Amniotic stem cell (primary cell): ENCODE data around the gene DPY19L1.
"Not testable (repeated sequence)": the region's sequence is repeated elsewhere in the genome, so short reads cannot be mapped to it uniquely, and the experiment has no call there.

Source experiments
- DNase-seq: peaks from one replicate; lab custom pipeline; 2025; lab: John Stamatoyannopoulos, UW

DPY19L1 gene

DNA sequence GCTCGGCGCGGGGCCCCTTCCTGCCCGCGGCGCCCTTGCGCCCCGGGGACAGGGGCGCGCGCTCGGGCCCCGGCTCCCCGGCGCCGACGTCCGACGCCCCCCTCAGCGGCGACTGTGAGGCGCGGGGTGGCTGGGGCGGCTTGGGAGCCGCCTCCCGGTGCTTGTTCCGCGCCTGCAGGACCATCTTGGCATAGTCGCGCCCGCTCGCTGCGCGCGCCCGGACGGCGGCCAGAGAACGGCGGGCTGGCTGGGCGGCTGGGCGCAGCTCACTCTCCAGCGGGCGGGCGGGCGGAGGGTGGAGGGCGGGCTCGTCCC, at the start of gene DPY19L1:
TSS of gene DPY19L1 (minus strand) at position 275 of the 315 bp plus-strand sequence. CDS start at position 184, 91 bp downstream.
- no peak for DNase-seq

DNA sequence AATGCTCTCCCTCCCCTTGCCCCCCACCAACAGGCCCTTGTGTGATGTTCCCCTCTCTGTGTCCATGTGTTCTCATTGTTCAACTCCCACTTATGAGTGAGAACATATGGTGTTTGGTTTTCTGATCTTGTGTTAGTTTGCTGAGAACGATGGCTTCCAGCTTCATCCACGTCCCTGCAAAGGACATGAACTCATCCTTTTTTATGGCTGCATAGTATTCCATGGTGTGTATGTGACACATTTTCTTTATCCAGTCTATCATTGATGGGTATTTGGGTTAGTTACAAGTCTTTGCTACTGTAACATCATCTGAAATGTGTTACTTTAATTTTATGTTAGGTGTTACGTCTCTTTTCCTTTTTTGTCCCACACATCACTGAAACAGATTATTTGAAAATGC, 42.2 kb upstream of the DPY19L1 start:
- DNase-seq = not testable (repeated sequence)

DNA sequence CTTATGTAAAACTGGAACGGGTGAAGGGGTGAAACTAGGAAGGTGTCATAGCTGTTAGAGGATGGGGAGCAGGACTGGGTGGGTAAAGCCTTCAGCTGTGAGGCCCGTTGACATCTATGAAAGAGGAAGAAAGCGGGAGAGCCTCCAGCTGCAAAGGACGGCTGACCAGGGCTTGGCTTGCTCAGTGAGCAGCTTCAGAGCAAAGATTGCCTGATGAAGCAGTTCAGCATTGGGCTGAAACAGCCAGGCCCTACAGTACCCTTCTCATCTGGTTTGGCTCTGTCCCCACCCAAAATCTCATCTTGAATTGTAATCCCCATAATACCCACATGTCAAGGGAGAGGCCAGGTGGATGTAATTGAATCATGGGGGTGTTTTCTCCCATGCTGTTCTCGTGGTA, 36.7 kb upstream of the DPY19L1 start:
- DNase-seq = not testable (repeated sequence)

DNA sequence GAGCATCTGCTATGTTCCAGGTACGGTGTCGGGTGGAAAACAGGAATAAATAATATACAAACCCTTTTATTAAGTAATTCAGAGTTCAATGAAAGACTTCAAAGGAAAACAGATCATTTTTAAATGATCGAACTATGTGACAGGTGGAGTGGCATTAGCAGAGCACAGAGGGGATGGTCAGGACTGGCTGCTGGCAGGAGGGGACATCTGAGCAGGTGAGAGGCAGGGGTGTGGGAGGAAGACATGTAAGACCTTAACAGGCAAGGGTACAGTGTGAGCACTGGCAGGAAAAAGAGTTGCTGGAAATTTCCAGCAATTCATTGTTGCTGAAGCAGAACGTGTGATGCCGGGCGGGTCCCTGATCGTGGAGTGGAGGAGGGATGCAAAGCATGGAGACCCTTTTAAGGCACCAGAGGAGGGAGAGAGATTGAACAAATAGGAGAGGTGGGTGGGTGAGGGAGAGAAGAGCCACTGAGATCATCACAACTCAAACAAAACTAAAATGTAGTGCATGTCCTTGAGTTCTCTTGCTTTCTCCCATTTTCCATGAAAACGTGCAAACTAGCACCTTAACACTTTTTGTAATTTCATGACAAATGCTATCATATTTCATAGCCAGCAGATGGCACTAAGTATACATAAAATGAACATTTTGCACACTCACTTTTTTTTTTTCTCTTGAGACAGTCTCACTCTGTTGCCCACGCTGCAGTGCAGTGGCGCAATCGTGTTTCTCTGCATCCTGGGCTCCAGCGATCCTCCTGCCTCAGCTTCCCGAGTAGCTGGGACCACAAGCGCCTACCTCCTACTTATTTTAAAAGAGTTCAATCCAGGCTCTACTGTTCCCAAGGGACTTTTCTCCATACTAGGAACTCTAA, 35.9 kb upstream of the DPY19L1 start:
- peak; percentile 2 for DNase-seq

DNA sequence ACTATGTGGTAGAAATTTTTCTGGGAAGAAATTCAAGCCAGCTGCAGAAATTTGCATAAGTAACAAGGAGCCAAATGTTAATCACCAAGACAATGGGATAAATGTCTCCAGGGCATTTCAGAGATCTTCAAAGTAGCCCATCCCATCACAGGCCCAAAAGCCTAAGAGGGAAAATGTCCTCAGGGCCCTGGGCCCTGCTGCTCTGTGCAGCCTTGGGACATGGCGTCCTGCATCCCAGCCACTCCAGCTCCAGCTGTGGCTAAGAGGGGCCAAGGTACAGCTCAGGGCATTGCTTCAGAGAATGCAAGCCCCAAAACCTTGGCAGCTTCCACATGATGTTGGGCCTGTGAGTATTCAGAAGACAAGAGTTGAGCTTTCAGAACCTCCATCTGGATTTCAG, 31.8 kb upstream of the DPY19L1 start:
- not testable (repeated sequence) for DNase-seq

GRCh38 chr7:35065382-35065781, 28.1 kb upstream of the DPY19L1 start:
- not testable (repeated sequence) for DNase-seq

- not testable (repeated sequence) for DNase-seq
Observed at GRCh38 chr7:35058571-35058970, 21.3 kb upstream of the DPY19L1 start.

DNA sequence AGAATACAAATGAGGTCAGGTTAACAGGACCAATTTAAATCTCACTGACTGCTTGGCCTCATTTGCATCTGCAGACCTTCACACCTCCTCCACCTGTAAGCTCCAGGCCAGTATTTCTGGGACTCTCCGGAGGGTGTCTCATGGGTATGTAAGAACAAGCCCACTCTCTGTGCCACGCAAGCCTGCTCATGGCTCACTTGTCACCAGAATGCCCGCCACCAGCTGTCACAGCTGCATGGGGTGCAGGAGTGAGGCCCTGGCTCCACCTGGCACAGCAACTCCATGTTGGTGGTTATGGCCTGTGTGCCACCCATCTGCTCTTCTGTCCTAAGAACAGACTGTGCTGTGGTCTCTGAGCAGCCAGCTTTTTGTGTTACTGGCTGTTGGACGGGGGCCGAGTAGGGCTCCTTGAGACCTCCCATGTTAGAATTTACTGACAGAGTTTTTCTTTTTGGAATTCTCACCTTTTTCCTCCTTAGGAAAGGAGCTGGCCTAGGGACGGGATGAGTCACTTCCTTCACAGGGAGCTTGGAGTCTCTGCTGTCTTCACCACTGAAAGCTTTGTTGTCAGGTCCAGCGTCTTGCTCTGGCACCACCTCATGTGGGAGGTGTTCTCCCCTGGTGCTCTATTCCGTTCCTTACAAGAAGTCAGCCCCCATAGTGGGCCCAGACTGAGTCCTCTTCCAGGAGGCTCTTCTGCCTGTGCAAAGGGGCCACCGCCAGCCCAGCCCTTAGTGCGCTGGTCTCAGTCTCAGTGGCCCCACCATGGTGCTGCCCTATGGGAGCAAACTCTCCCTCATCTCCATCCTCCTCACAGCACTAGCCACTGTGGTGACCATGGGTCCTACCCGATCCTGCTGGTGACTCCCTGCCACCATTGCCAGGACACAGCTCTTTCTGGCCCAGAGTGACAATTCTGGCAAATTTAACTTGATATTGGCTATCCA, 20.5 kb upstream of the DPY19L1 start:
- not testable (repeated sequence) for DNase-seq

DNA sequence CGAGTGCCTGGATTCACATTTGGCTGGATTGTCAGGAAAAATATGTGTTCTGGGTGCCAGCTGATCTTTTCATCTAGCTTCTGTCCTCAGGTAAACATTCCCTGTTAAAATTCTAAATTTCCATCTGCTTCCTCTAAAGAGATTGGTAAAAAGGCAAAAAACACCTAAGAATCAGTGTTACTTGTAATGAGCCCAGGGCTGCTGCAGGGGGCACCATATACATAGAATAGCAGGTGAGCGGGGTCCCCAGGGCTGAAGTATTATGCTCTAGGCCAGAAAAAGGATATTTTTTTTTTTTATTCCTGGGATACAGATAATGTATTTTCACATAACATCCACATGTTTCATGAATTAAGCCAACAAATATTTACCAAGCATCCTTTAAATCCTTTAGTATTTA, 18.4 kb upstream of the DPY19L1 start:
- not testable (repeated sequence) for DNase-seq

DNA sequence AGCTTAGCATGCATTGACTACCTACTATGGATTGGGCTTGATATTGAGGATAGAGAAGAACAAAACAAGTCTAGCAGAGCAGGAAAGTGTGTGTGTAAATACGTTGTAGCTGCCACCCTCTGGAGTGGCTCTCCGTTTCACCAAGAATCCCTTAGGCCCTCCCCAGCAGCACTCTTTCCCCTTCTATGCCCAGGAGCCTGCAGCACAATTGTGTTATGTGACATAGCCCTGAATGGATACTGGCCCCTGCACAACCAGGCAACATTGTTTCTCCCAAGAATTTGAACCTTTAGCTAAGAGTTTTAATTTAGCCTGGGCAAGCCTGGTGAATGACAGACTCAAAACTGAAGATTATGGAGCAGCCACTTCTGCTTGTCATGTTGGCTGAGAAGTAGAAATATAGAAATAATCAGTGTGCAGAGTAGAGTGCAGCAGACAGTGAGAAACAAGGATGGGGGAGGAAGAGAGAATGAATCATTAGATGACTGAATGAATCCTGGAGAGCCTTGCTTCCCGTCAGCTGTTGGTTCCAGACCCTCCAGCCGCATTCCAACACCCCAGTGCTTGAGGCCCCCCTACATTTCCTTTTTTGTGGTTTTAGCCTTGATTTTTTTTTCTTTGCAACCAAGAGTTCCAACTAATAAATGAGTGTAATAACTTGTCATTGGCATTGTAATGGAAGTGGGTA, 16.3 kb upstream of the DPY19L1 start:
- DNase-seq = not testable (repeated sequence)

GRCh38 chr7:35048390-35048789, 11.1 kb upstream of the DPY19L1 start:
- DNase-seq = not testable (repeated sequence)

GRCh38 chr7:35047912-35048305, 10.6 kb upstream of the DPY19L1 start:
- DNase-seq = not testable (repeated sequence)

DNA sequence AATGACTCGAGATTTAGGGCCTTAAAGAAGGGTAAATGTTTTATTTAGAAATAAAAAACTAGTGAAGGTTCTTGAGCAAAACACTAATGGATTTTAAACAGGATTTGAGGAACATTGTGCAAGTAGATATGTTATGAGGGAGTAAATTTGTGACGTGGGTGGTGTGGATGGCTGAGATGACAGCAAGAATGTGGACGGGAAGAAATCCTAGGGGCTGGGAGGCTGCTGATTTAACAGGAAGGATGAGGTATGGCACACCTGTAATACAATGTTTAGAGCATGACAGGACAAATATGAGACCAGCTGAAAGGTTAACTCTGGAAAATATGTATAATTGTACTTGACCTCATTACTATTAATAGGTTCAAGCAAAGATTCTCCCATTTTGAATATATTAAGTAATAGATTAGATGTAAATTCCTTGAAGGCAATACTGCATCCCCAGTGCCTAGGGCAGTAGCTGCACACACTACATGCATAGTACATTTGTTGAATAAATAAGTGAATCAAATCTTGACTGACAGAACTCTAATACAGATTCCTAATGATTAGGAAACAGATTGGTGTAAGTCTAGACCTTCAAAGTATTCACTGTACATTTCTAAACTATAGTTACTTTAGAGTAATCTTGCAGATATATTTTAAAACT, 10.1 kb upstream of the DPY19L1 start:
- not testable (repeated sequence) for DNase-seq

DNA sequence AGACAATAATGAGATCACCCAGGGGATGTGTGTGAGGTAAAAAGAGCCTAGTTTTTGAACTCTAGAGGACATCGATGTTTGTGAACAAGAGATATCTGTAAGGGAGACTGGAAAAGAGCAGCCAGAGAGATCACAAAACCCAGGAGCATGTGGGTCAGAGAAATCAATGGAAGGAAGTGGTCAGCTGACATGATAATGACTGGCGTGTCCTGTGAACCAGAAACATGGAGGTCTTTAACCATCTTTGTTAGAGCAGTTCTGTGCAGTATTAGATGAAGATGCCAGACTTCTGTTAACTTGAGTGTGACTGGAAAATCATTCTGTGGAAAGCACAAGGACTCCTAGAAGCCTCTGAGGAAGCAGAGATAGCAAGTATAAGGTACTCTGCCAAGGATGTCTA, 6.0 kb upstream of the DPY19L1 start:
- DNase-seq = not testable (repeated sequence)

GRCh38 chr7:35040906-35041305, 3.6 kb upstream of the DPY19L1 start:
- no peak for DNase-seq

- DNase-seq = no peak
Observed at GRCh38 chr7:35039343-35039742, 2.1 kb upstream of the DPY19L1 start.

DNA sequence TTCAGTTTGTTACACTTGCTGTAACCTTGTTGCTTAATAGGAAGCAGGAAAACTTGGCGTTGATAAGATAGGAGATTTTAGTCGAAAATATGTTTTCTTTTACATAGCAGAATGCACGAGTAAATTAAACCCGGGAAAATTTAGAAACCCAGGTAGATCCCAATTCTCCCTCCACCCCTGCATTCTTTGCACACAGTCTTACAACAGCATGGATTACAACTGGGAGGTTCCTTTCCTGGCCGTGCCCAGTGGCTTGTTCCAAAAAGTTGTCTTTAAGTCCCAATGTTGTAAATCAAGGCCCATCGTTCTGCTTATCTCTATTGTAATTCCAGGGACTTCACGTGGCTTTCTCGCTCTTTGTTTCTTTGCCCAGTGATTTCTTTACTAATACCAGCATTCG, 1.1 kb upstream of the DPY19L1 start:
- DNase-seq = no peak

DNA sequence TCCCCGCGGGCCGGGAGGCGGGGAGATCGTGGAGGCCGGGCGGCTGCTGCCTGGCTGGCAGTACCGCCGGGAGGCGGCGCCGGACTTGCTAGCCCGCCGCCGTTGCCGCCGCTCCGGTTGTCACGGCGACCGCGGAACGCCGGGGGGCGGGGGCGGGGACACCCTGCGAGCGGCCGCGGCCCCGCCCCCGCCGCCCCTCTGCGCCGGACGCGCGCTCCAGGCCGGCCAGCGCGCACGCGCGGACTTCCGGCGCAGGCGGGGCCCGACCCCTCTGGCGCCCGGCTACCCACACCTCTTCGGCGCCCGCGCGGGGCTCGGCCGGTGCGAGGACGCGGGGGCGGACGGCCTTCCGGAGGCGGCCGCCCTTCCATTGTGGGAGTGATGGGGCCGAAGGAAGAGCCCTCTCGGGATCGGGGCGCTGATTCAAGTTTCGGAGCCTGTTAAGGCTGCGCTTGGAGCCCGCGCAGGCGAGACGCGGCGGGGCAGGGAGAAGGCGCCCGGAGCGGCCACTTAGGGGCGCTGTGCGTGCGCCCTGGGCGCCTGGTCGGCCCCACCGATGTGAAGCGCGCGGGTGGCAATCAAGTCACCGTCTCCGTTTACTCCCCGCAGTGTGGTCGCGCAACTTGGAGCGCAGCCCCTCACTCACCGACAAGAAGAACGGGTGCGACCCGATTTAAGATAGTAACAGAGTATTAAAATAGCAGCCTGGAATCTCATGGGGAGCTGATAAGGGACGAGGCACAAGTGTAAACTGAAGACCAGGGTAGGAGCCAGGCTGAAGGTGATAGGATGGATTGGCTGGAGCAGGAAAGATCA, 449 bp upstream of the DPY19L1 start:
- peak; percentile 84 for DNase-seq

DNA sequence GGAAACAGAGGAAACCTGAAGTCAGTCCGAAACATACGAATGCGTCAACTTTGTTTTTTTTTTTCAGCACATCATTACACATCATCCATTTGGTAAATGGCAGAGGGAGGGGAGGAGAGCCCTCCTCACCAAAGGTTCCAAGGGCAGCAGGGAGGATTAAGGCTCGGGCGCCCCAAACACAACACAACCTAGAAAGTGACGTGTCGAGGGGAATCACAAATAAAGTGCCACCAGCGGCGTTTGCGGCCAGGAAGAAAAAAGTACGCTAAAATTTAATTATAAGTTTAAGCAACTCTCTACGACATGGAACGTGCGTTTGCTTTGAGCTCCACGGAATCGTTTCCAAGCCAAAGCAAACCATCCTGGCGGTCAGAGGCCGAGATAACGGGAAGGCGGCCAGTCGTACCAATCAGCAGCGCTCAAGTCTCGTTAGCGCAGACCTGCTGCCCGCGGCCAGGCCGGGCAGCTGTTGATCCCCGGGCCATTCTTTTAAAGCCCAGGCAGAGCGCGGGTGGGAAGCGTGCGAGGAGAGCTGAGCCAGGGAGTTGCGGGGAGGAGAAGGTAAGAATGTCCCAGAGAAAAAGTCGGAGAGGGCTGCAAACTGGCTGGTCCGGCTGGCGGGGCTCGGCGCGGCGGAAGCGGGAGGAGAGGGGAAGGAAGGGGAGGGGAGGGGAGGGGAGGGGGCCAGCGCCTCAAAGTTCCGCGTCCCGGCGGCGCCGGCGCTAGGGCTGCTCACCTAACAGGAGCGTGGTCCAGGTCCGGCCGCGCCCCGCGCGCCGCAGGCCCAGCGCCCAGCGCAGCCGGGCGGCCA, 719 bp downstream of the DPY19L1 start:
- DNase-seq = no peak

- DNase-seq = no peak
Observed at GRCh38 chr7:35035511-35035961, 1.7 kb downstream of the DPY19L1 start.
